Vagina (tissue), 2 donors: ENCODE measurements around the gene PIMREG. TPM values are rescaled to one million over a fixed set of nuclear protein-coding genes. Genes with fewer than 3 reads are reported as not detected.
A peak's percentile ranks its signal among the peaks of the same experiment; 100 is the strongest.

Source experiments
- DNase-seq, 2 donors: peaks; one replicate each; pipeline ENCODE4 v3.0.0-alpha.2; 2017; ENCODE audit errors: extremely low spot score in 2 of 2
- H3K27ac ChIP-seq: fragments of 200-600 bp; sonication (generic); one replicate; pipeline ENCODE4 v1.5.1; 2019
- H3K27me3 ChIP-seq: fragments of 200-600 bp; sonication (generic); one replicate; pipeline ENCODE4 v1.5.1; 2019
- H3K36me3 ChIP-seq, 2 donors: fragments of 200-600 bp; sonication (generic); one replicate each; pipeline ENCODE4 v1.5.1; 2017 to 2019
- H3K4me1 ChIP-seq: fragments of 200-600 bp; sonication (generic); one replicate; pipeline ENCODE4 v1.5.1; 2019
- H3K4me3 ChIP-seq, 2 donors: fragments of 200-600 bp; sonication (generic); 1 replicate in 1 of 2; 2 replicates in 1 of 2; pipeline ENCODE4 v1.5.1; 2016 to 2019
- H3K9me3 ChIP-seq: fragments of 200-600 bp; sonication (generic); one replicate; pipeline ENCODE4 v1.5.1; 2019
- CTCF ChIP-seq, 3 experiments: fragments of 450-650 bp in 2 of 3; fragments of 200-600 bp in 1 of 3; sonication (generic) in 1 of 3; IDR thresholded peaks; one replicate each; pipeline ENCODE4 v1.5.1; 2017 to 2019; ENCODE audit warnings: antibody characterized with exemption in 3 of 3, mild to moderate bottlenecking in 2 of 3, moderate library complexity in 2 of 3
- POLR2A ChIP-seq, 2 donors: fragments of 450-650 bp; IDR thresholded peaks; one replicate each; pipeline ENCODE4 v1.6.1; 2017; ENCODE audit warnings: antibody characterized with exemption in 2 of 2, mild to moderate bottlenecking in 2 of 2, moderate library complexity in 2 of 2
- POLR2AphosphoS5 ChIP-seq, 2 donors: sonication (generic); formaldehyde crosslinking; IDR thresholded peaks; one replicate each; pipeline ENCODE4 v1.9.0; 2017; ENCODE audit warnings: antibody characterized with exemption in 2 of 2, mild to moderate bottlenecking in 2 of 2, low read depth in 1 of 2; ENCODE audit not compliant: insufficient read depth in 1 of 2
- intact Hi-C: fragments of 100-400 bp; cut with DNase I; formaldehyde crosslinking; loops from one replicate; pipeline ENCODE4 v1.15.1; 2023
- total RNA-seq: library from RNA; depleted of rRNA; stranded (reverse); fragments of >200 nt; gene quantifications from one replicate; pipeline ENCODE4 v1.2.3, GENCODE V29; 2016

The PIMREG gene
- total RNA-seq, 1 donor from 2014 or later = 0.74 TPM

- no peak overlapping the region for H3K27ac ChIP-seq
- H3K4me1 ChIP-seq = no peaks in the 10 kb centered on the region
- H3K36me3 ChIP-seq = no peaks in the 10 kb centered on the region
- no peak overlapping the region for H3K4me3 ChIP-seq
- DNase-seq = no peak
- H3K9me3 ChIP-seq = no peaks in the 10 kb centered on the region
- no peak for TF ChIP-seq POLR2A (IDR thresholded peaks at IDR 0.05)
- no peak for TF ChIP-seq CTCF (IDR thresholded peaks at IDR 0.05)
- TF ChIP-seq POLR2AphosphoS5 (IDR thresholded peaks at IDR 0.05; ENCODE audit: insufficient read depth in 1 of 2, low read depth in 1 of 2) = no peak
- H3K27me3 ChIP-seq = no peaks in the 10 kb centered on the region
- intact Hi-C loops = no loop called here
These were observed 31.2 kb upstream of the PIMREG start for GRCh38 chr17:6413065-6413464.

- Histone ChIP-seq H3K4me1 (no peaks in the 10 kb centered on the region), H3K27me3 (no peaks in the 10 kb centered on the region), H3K36me3 (no peaks in the 10 kb centered on the region), H3K27ac (no peak overlapping the region), H3K4me3 (no peak overlapping the region), H3K9me3 (no peaks in the 10 kb centered on the region)
- intact Hi-C loops = no loop called here
- TF ChIP-seq POLR2A (IDR thresholded peaks at IDR 0.05) (no peak), CTCF (IDR thresholded peaks at IDR 0.05) (no peak), POLR2AphosphoS5 (IDR thresholded peaks at IDR 0.05; ENCODE audit: insufficient read depth in 1 of 2, low read depth in 1 of 2) (no peak)
- DNase-seq = no peak
These were observed 28.6 kb upstream of the PIMREG start for GRCh38 chr17:6415616-6416015.

- Histone ChIP-seq H3K36me3 (no peaks in the 10 kb centered on the region), H3K27ac (no peak overlapping the region), H3K27me3 (no peaks in the 10 kb centered on the region), H3K4me1 (no peaks in the 10 kb centered on the region), H3K9me3 (no peaks in the 10 kb centered on the region), H3K4me3 (no peak overlapping the region)
- no peak for TF ChIP-seq POLR2A (IDR thresholded peaks at IDR 0.05)
- no peak for TF ChIP-seq POLR2AphosphoS5 (IDR thresholded peaks at IDR 0.05; ENCODE audit: insufficient read depth in 1 of 2, low read depth in 1 of 2)
- TF ChIP-seq CTCF (IDR thresholded peaks at IDR 0.05) = no peak
- intact Hi-C loops = no loop called here
- DNase-seq = no peak
These were observed 24.0 kb upstream of the PIMREG start for GRCh38 chr17:6420173-6420641.

GRCh38 chr17:6421700-6422604 is 22.3 kb upstream of the PIMREG start:
- Histone ChIP-seq H3K36me3 (no peaks in the 10 kb centered on the region), H3K4me3 (no peak overlapping the region), H3K9me3 (no peaks in the 10 kb centered on the region), H3K4me1 (no peaks in the 10 kb centered on the region), H3K27ac (no peak overlapping the region), H3K27me3 (no peaks in the 10 kb centered on the region)
- TF ChIP-seq CTCF (IDR thresholded peaks at IDR 0.05) (peak; percentile 60 to 84 (median 79)), POLR2A (IDR thresholded peaks at IDR 0.05) (no peak)
- intact Hi-C loops = no loop called here
- DNase-seq = no peak

- no peaks in the 10 kb centered on the region for H3K27me3 ChIP-seq
- intact Hi-C loops = no loop called here
- H3K36me3 ChIP-seq = no peaks in the 10 kb centered on the region
- H3K27ac ChIP-seq = no peak overlapping the region
- no peak for DNase-seq
- H3K9me3 ChIP-seq = no peaks in the 10 kb centered on the region
- H3K4me3 ChIP-seq = no peak overlapping the region
- TF ChIP-seq POLR2AphosphoS5 (IDR thresholded peaks at IDR 0.05; ENCODE audit: insufficient read depth in 1 of 2, low read depth in 1 of 2) (no peak), POLR2A (IDR thresholded peaks at IDR 0.05) (no peak), CTCF (IDR thresholded peaks at IDR 0.05) (no peak)
- H3K4me1 ChIP-seq = no peaks in the 10 kb centered on the region
These were observed 21.5 kb upstream of the PIMREG start for GRCh38 chr17:6422654-6423241.
